Left lobe of liver (tissue), 2 donors: Measurements from ENCODE around the gene SMC2. TPM values are rescaled to one million over a fixed set of nuclear protein-coding genes. Genes with fewer than 3 reads are reported as not detected.

Source experiments
- ATAC-seq: fragments of 200-7000 bp; cut with Tn5 transposase; one replicate; pipeline ENCODE4 v1.9.1; 2020; ENCODE audit warnings: mild to moderate bottlenecking, moderate library complexity
- DNase-seq: peaks from one replicate; pipeline ENCODE4 v3.0.0-alpha.2; 2020; ENCODE audit warnings: low spot score
- total RNA-seq: library from RNA; stranded (reverse); gene quantifications from one replicate; pipeline ENCODE4 v1.2.1, GENCODE V29; 2021
- donor health status: DM: no; HTN: no; CAD: no; lungs with moderate emphysema.
- donor health status: DM: no; HTN: yes; CAD: no.

SMC2 gene
- 2.9 TPM for total RNA-seq

- DNase-seq (peak; percentile 95), ATAC-seq (peak; percentile 96)
Observed at GRCh38 chr9:104093647-104094533, at the start of gene SMC2. Gene SMC2, plus strand, starts transcription at chr9:104094309. Its CDS starts 1,076 bp downstream, at chr9:104095385.

- ATAC-seq = no peak
- DNase-seq = no peak
Observed at GRCh38 chr9:104068546-104068945, 25.6 kb upstream of the SMC2 start.

GRCh38 chr9:104069288-104069687 is 24.8 kb upstream of the SMC2 start:
- no peak for DNase-seq
- ATAC-seq = no peak

- DNase-seq = no peak
- no peak for ATAC-seq
Observed at GRCh38 chr9:104071589-104071988, 22.5 kb upstream of the SMC2 start.

GRCh38 chr9:104073098-104073769 is 20.9 kb upstream of the SMC2 start:
- peak; percentile 50 for ATAC-seq
- no peak for DNase-seq

GRCh38 chr9:104073770-104074133 is 20.4 kb upstream of the SMC2 start:
- DNase-seq (peak; percentile 77), ATAC-seq (peak; percentile 97)

- DNase-seq = no peak
- ATAC-seq = peak; percentile 18
Observed at GRCh38 chr9:104074876-104075275, 19.2 kb upstream of the SMC2 start.

- no peak for DNase-seq
- ATAC-seq = no peak
Observed at GRCh38 chr9:104075801-104076753, 18.0 kb upstream of the SMC2 start.

GRCh38 chr9:104078596-104078995 is 15.5 kb upstream of the SMC2 start:
- ATAC-seq = no peak
- DNase-seq = no peak

- no peak for ATAC-seq
- DNase-seq = no peak
Observed at GRCh38 chr9:104080983-104081382, 13.1 kb upstream of the SMC2 start.

GRCh38 chr9:104082168-104082567 is 11.9 kb upstream of the SMC2 start:
- ATAC-seq = no peak
- DNase-seq = no peak

- ATAC-seq (no peak), DNase-seq (no peak)
Observed at GRCh38 chr9:104085525-104085924, 8.6 kb upstream of the SMC2 start.

- ATAC-seq = no peak
Observed at GRCh38 chr9:104087894-104088293, 6.2 kb upstream of the SMC2 start.

GRCh38 chr9:104088416-104088815 is 5.7 kb upstream of the SMC2 start:
- no peak for DNase-seq
- ATAC-seq = no peak

More at GRCh38 chr9:104087894-104088293, 6.2 kb upstream of the SMC2 start:
- no peak for DNase-seq

GRCh38 chr9:104090578-104090977 is 3.5 kb upstream of the SMC2 start:
- ATAC-seq = no peak
- no peak for DNase-seq

GRCh38 chr9:104091116-104091515 is 3.0 kb upstream of the SMC2 start:
- DNase-seq (no peak), ATAC-seq (no peak)

GRCh38 chr9:104091708-104092107 is 2.4 kb upstream of the SMC2 start:
- DNase-seq = no peak
- ATAC-seq = peak; percentile 3

- DNase-seq (no peak), ATAC-seq (no peak)
Observed at GRCh38 chr9:104092192-104092591, 1.9 kb upstream of the SMC2 start.

GRCh38 chr9:104092875-104093600 is 1.1 kb upstream of the SMC2 start:
- DNase-seq = no peak
- no peak for ATAC-seq

GRCh38 chr9:104094534-104095015 is 466 bp downstream of the SMC2 start:
- ATAC-seq = no peak
- no peak for DNase-seq
